GM21717 (cell line): Measurements from ENCODE around the gene SLC10A3.

ENCODE experiments used
- ATAC-seq: cut with Tn5 transposase; IDR thresholded peaks from one replicate; pipeline ENCODE4 v1.9.1; 2021; ENCODE audit warnings: mild to moderate bottlenecking, moderate library complexity; ENCODE audit not compliant: unreplicated experiment

SLC10A3 gene

DNA sequence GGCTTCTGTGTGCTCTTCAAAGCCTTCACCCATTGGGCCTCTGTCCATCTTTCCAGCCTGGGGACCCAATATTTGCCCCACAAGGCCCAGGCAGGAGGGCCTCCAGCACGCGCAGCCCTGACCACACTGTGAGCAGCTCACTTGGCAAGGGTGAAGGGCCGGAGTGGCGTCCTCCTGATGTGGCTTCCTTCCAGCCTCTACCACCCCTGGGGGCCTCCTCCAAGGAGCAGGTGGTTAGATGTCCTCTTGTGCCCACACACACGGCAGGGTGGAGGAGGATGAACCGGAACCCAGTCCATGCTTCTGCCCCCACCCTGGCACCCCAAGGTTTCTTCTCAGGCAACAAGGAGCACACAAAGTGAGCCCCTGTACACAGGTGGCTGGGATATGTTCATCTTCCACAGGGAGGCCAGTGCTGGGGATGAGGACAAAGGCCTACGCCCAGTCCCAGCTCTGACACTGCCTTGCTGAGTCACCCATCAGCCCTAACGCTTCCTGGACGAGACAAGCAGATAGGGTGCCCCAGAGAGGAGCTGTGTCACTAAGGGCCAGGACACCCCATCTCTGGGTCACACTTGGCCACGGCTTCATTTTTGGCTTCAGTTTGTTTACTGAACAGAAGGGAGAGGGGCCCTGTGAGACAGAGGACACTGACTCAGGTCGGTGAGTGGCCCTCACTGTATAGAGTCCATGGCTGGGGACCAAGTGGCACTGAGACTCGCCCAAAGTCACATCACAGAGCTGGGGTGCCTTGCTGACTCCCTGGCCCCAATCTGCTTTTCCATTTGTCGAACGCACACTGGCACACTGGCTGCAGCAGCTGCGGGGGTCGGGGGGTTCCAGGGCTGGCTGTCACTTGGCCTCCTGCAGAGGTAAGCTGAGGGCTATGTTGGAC, 5.9 kb downstream of the SLC10A3 start:
- ATAC-seq: no peak

DNA sequence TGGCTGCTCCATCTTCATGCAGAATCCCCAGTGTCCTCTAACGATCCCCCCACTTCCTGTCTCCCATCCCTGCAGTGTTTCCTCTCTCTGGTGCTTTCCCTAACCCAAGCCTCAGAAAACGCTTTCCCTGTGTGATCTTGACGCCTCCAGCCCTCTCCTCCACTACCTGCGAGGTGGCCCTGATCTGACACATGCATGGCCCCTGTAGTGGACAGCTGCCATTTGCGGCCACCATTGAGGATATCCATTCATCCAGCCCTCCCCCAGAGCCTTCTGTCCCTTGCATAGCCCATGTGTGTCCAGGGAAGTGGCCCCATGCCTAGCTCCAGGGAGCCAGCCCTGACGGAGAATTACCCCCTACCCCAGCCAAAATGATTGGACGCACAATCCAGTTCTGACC, 7.1 kb downstream of the SLC10A3 start:
- no peak for ATAC-seq

DNA sequence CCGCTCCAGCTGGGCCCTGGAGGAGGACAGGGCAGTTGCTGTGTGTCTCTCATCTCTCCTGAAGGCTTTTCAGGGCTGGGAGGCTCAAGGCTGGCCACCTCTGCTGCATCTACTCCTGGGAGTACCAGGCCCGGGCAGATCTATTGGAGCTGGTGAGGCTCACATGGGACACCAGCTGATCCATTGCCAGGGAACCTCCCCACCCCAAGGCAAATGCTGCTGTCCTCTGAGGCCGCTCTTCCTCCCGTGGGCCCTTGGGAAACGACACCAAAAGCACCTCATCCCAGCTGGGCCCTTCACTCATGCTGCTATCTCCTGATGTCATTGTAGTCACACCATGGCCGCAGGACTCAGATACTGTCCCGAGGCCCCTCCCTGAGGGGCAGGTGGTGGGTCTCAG, 7.6 kb downstream of the SLC10A3 start:
- no peak for ATAC-seq

DNA sequence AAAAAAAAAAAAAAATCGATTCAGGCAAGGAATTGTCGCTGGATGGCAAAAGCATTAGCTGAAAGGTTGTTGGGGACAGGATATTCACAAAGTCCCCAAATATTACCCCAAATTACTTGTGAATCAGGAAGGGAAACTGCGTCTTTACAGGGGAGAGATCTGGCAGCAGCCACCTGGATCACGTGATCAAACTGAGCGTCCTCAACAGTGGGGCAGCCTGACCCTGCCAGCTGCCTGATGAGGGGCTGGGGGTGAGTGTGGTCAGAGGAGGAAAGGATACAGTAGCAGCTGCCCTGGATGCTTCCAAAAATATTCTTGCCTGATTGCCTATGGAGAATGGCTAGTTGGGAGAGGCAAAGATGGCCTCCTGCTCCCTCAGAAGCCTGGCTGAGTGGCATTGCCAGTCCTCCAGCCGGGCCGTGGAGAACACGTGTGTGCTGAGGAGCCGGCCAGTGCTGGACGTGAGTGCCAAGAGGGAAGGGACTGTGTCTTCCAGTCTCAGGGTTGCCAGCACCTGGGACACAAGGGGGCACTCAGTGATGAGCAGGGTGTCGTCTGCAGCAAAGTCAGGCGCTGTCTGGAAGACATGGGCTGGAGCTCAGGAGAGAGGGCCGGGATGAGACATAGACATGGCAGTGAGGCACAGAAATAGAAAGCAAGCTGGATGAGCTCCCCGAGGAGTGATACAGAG, 8.4 kb downstream of the SLC10A3 start:
- no peak for ATAC-seq

DNA sequence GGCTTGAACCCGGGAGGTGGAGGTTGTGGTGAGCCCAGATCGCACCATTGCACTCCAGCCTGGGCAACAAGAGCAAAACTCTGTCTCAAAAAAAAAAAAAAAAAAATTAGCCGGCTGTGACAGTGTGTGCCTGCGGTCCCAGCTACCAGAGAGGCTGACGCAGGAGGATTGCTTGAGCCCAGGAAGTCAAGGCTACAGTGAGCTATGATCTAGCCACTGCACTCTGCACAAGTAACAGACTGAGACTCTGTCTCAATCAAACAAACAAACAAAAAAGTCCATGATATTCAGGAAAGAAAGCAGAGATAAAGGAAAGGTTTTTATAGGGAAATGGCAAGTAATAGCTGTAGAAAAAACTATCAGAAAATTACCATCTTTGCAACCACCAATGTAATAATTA, 9.2 kb downstream of the SLC10A3 start:
- no peak for ATAC-seq

DNA sequence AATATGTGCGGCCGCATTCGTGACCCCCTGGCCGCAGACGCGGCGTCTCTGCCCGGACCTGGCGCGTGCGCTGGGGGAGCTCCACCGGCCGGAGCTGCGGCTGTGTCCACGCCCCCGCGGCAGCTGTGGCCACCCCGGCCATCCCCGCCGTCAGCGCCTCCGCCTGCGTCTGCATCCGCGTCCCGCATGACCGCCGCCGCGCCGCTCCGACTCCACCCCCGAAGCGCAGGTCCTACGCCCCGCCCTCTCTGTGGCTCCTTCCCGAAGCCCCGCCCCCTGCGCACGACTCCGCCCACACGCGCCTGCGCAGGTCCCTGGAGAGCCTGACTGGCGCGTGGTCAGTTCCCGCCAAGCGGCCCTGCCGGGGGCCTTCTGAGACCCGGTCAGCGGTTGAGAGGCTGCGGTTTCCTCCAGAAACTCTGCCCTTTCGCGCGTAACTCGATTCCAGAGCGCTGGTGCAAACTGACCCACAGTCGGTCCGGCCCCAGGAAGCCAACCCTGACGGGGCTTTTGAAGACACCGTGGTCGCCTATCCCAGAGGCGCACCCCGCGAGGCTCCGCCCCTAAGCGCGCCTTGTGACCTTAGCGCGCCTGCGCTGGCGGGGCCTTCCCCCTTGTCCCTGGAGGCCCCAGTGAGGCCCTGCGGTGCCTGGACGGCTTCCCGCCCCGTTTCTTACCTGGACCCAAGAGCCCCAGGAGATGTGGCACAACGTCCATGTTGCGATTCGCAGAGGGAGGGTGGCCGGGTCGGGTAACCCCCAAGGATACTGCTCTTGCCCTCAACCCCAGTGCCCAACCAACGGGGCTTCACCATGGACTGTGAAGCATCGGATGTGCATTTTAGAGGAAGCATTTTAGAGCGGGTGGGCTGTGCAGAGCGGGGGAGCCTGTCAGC, 11.5 kb downstream of the SLC10A3 start, which contains the start of gene LAGE3:
Gene LAGE3 (minus strand): TSS at position 554 of the 895 bp plus-strand sequence. CDS start 366 bp downstream, at position 188.
- peak; percentile 78 for ATAC-seq

DNA sequence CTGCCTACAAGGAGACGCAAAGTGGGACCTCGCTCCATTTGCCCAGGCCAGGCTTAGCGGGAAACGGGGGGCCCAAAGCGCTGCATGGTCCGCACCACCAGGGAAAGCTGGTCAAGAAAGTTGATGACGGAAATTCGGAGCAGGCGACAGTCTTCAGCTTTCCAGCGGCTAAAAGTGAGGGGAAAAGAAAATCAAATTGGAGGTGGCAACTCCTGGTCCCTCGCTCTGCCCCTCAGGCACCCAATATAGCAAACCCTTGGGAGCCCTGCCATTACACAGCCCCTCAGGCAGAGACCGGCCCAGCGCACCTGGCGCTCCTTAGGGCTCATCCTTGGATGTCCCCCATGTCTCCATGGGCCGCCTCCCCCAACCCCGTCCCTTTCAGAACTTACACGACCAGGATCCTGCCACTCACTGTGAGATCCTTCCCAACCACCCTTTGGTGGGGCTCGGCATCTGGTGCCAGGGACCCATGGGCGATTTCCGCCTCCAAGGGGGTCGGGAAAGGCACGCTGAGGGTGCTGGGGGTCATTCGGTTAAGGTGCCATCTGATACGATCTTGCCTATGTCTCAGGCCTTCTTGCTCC, 12.4 kb downstream of the SLC10A3 start:
- no peak for ATAC-seq

DNA sequence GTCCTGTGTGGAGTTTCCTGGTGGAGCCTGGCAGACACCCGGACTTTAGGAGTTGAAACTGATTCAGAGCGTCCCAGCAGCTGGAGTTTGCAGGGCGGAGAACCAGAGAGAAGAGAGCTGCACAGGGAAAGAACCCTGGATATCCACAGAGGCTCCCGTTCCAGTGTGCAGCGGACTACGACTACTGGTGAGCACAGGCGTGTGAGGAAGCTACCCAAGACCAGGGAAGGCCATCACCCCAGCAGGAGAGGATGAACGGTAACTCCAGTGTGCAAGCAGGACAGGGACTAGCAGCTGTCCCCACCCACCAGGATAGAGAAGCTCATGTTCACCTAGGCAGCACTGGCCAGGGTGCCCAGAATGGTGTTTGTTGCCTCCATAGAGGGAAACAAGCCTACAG, 13.6 kb downstream of the SLC10A3 start:
- ATAC-seq: no peak

DNA sequence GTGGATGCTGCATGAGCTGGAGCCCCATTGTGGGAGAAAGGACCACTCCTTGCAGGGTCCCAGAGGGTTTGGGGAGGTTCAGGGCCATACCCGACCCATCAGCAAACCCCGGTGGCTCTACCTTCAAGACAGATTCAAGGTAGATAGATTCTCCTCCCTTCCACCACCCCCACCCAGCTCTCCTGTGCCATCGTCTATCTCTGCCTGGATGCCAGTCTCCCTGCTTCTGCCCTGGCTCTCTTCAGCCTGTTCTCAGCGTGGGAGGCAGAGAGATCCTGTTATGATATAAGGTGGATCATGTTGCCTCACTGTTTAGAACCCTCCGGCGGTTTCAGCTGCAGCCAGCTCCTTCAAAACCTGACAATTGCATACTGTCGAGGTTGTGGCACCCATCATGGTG, 16.7 kb downstream of the SLC10A3 start:
- no peak for ATAC-seq

DNA sequence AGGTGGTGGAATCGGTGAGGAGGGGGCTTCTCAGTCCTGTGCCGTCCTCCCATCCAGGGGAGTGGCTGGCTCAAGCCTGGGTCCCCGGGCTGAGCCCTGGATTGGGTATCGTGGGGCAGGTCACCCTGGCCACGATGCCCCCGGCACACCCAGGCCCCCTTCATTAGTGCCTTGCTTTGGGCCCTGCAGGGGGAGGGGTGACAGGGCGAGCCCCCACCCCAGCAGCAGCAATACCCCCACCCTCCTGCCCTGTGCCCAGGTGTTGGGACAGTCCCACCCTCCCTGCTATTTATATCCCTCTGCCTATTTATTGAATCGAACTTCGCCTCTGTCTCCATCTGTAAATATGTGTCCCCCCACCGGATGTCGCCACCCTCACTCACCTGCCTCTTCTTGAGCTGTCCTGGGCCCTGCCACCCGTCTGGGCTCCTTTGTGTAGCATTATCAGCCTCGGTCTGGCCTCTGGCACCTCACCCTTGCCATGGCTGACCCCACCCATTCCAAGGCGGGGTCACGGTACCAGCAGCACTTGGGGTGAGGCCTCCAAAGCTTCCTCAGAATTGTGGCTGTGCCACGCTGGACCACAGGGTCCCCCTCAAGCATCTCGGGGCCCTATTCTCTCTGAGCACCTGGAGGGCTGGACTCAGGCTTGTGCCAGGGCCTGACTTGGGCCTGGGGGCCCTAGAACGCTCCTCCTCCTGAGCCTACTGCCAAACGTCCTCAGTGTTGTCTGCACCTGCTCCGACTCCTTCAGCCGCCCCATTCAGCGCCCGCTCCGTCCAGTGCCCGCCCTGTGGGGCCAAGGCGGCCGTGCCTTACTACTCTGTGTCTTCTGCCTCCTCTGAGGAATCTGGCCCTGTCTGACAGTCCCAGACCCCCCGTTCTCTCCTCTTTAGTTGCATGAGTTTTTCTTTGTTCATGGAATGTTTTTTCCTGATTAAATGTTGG, 17.5 kb downstream of the SLC10A3 start:
- ATAC-seq: no peak

DNA sequence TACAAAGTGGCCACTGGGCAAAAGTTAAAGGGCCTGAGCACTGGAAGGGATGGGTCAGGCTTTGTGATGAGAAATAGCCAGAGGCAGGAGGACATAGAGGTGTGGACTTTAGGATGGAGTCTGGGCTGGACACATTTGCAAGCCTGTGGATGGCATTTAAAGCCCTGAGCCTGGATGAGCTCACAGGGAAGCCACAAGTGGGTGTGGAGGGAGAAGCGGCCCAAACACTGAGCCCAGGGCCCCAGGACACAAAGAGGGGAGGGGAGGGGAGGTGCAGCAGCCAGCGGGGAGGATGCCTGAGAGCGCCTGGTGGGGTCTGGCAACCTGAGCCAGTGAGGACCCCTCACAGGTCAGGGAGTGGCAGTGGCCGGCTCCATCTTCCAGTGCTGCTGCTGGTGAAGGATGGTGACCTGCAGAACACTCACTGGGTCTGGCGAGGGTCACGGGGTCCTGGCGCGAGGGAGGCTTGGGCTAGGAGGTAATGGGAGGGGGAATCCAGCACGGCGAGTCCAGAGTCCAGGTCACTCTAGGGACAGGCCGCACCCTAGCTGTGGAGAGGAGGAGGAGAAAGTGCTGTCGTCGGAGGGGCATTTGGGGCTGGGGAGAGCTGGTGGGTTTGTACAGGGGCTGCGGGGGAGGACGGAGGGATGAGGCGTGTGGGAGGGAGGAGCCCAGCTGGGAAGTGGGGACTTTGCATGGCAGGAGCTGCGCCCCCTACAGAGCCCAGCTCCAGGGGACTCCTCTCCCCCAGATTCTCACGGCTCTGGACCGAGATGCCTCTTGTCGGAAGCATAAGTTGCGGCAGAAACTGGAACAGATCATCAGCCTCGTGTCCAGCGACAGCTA, 18.4 kb downstream of the SLC10A3 start:
- ATAC-seq: no peak

DNA sequence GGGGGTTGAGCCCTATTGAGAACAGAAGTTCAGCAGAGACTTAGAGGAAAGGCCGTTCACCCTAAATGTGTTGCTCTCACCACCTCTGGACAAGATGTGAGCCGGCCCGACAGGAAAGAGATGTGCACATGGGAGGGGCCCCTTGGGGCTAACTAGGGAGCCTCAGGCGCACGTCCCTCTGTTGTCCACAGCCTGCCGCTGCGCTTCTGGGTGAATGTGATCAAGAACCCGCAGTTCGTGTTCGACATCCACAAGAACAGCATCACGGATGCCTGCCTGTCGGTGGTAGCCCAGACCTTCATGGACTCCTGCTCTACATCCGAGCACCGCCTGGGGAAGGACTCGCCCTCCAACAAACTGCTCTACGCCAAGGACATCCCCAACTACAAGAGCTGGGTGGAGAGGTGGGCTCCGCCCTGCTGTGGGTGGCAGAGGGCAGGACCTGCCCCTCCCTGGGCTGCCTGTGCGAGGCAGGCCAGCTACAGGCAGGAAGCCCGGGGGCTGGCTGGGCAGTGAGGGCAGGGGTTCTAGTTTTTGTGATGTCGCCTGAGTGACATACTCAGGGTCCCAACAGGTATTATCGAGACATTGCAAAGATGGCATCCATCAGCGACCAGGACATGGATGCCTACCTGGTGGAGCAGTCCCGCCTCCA, 19.4 kb downstream of the SLC10A3 start:
- ATAC-seq: no peak

DNA sequence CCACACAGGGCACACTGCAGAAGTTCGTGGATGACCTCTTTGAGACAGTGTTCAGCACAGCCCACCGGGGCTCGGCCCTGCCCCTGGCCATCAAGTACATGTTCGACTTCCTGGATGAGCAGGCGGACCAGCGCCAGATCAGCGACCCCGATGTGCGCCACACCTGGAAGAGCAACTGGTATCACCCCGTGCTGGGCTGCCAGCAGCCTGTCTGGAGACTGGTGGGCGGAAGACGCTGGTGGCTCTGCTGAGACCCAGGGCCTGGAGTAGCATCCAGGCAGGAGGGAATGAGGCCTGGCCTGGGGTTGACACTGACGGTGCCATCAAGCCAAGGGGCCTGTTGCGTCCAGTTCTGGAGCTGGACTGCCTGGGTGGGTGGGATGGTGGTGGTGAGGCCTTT, 20.0 kb downstream of the SLC10A3 start:
- no peak for ATAC-seq

DNA sequence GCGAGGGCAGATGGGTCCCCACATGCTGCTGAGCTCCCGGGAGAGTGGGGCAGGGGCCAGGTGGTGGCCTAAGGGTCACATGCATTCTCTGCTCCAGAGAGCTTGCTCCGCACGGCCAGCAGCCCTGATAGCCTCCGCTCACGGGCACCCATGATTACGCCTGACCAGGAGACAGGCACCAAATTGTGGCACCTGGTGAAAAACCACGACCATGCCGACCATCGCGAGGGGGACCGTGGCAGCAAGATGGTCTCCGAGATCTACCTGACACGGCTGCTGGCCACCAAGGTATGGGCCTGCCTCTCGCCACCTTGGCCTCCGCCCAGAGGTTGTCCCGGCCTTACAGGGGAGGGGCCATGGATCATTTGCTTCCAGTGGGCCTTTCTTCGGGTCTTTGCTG, 20.5 kb downstream of the SLC10A3 start:
- no peak for ATAC-seq

DNA sequence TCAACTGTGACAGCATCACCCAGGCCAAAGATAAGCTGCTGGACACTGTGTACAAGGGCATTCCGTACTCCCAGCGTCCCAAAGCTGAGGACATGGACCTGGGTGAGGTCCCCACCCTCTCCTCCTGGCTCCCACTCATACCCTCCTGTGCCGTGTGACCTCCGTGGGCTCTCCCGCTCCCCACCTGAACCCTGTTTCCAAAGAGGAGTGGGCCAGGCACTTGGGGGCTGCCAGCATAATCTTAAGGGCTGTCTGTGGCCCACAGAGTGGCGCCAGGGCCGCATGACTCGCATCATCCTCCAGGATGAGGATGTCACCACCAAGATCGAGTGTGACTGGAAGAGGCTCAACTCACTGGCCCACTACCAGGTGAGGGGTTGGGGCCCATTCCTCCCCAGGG, 21.3 kb downstream of the SLC10A3 start:
- no peak for ATAC-seq

DNA sequence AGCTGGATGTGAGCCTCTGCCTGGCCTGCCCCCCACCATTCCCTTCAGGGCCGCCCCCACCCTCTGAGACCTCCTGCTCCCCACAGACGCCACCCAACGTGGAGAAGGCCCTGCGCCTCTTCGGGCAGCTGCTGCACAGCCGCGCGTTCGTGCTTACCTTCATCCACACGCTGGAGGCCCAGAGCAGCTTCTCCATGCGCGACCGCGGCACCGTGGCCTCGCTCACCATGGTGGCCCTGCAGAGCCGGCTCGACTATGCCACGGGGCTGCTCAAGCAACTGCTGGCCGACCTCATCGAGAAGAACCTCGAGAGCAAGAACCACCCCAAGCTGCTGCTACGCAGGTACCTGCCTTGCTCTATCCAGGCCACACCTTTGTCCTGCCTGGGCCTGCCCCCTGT, 22.2 kb downstream of the SLC10A3 start:
- ATAC-seq: no peak

DNA sequence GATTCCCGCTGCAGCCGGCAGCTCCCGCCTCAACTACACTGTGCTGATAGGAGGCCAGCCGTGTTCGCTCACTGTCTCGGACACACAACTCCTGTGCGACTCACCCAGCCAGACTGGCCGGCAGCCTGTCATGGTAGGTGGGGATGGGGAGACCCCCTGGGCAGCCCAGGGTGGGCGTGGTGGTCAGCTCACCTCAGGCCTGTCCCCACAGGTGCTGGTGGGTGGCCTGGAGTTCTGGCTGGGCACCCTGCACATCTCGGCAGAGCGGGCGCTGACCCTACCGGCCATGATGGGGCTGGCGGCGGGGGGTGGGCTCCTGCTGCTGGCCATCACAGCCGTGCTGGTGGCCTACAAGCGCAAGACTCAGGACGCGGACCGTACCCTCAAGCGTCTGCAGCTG, 22.9 kb downstream of the SLC10A3 start:
- no peak for ATAC-seq

DNA sequence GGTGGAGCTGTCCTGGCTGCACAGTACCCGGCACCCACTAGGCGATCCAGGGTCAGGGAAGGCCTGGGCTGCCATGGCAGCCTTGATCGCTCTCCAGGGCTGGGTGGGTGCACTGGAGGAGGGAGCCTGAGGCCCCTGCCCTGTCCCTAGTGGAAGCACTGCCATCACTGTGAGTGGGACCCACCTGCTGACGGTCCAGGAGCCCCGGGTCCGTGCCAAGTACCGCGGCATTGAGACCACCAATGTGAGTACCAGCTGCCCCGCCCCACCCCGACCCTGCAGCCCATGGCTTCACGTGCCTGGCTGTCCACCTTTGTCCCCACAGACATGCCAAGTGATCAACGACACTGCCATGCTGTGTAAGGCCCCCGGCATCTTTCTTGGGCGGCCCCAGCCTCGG, 23.5 kb downstream of the SLC10A3 start:
- ATAC-seq: no peak
